ENCODE results near the gene TTC4.
A peak's percentile ranks its signal among the peaks of the same experiment; 100 is the strongest.

The TTC4 gene, protein sequence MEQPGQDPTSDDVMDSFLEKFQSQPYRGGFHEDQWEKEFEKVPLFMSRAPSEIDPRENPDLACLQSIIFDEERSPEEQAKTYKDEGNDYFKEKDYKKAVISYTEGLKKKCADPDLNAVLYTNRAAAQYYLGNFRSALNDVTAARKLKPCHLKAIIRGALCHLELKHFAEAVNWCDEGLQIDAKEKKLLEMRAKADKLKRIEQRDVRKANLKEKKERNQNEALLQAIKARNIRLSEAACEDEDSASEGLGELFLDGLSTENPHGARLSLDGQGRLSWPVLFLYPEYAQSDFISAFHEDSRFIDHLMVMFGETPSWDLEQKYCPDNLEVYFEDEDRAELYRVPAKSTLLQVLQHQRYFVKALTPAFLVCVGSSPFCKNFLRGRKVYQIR

DNA sequence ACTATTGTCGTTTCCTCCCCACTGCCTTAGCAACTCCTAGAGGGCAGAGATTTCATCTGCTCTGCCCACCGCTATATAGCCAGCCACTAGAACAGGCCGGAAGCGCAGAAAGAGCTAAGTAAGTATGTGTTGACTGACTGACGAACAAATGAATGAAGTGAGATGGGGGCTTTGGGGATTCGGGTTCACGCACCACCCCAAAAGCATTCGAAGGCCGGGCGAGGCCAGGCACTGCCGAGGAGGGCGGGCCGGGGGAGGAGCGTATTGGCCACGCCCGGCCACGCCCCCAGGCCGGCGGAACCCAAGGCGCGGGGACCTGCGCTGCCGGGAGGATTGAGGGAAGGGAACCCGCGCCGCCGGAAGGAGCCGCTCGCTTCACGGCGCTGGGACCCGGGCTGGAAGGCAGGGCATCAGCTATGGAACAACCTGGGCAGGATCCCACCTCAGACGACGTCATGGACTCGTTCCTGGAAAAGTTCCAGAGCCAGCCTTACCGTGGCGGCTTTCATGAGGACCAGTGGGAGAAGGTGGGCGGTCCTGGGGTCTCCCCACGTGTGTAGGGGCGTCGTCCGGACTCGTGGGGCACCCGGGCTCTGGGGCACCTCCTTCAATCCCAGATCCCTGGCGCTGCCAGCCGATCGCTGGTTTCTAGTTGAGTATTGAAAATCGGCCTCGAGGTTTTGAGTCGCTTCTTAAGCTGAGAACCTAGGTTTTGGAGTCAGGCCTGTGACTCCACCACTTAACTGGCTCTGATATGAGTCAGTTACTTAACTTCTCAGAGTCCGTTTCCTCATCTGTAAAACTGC lies at the start of gene TTC4:
TSS of gene TTC4 (plus strand) at position 369 of the 806 bp plus-strand sequence. CDS start at position 417, 48 bp downstream.
- peak; percentile 86 for DNase-seq
- in situ Hi-C loops (cut with MboI; ENCODE audit: low pct_unique_long_range_greater_than_20kb, low sequenced_read_pairs), result no loop called here

DNA sequence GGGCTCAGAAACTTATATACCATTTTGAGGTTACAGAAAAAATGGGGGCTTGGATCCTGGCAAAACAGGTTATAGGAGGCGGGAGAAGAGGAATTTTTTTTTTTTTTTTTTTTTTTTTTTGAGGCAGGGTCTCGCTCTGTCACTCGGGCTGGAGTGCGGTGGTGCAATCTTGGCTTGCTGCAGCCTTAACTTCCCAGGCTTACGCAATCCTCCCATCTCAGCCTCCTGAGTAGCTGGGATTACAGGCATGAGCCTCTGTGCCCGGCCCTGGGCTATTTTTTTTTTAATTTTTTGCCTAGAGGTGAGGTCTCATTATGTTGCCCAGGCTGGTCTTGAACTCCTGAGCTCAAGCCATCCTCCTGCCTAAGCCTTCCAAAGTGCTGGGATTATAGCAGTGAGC lies 49.3 kb upstream of the TTC4 start:
- no peak for DNase-seq
- in situ Hi-C loops (cut with MboI; ENCODE audit: low pct_unique_long_range_greater_than_20kb, low sequenced_read_pairs), result no loop called here

DNA sequence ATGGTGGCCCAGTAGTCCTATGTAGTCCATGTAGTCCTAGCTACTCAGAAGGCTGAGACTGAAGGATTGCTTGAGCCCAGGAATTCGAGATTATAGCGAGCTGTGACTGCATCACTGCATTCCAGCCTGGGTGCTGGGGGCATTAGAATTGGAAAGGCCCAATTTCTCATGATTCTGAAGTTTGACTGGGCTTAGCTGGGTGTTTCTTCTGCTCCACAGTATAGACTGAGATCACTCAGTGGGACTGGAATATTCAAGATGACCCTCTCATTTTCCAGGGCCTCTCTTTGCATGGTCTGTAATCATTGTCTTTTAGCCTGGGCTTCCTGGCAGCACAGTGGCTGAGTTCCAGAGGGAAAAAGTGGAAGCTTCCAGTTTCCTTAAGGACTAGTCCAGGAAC lies 47.9 kb upstream of the TTC4 start:
- no peak for DNase-seq
- in situ Hi-C loops (cut with MboI; ENCODE audit: low pct_unique_long_range_greater_than_20kb, low sequenced_read_pairs), result no loop called here

DNA sequence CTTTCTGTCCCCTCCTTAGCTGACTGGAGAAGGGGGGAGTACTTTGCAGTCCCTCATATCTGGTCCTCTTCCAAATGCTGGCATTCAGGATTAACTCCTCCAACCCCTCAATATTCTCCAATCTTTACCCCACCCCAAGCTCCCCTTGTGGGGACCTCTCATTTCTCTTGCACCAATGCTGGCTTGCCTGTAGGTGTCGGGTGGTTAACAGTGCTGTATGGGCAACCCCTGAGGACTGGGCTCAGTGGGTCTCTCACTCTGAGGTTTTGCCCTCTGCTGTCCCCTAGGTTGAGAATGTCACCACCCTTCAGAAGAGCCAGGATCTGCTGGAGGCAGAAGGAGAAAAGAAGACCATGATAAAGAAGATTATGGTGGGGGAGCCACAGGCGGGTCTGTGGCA lies 47.1 kb upstream of the TTC4 start:
- in situ Hi-C loops (cut with MboI; ENCODE audit: low pct_unique_long_range_greater_than_20kb, low sequenced_read_pairs), result no loop called here
- DNase-seq, result no peak

DNA sequence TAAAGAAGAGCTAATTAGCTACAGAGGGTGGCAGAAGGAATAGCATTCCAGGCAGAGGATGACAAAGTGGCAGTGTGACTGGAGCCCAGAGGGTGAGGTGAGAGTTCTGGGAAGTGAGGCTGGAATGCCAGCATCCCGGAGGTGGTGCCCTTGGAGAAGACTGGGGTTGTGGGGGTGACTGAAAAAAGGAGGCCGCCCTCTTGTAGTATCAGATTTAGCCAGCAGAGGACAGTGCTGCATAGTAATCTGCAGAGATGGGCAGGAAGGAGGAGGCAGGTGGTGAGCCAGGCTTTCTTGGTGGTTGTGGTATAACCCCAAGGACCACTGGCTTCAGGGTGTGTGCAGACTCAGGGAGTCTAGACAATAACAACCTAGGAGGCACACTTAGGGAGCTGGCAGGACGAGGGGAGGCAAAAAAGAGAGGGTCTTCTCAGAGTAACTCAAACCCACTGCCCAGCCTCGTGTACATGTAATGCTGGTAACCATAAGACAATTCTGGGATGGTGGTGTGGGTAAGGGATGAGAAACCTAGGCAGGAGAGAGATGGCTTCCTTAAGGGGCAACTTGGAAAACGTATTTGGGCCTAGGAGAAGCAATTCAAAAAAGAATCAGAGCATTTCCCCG lies 43.6 kb upstream of the TTC4 start:
- DNase-seq, result peak; percentile 81
- in situ Hi-C loops (cut with MboI; ENCODE audit: low pct_unique_long_range_greater_than_20kb, low sequenced_read_pairs), result no loop called here

DNA sequence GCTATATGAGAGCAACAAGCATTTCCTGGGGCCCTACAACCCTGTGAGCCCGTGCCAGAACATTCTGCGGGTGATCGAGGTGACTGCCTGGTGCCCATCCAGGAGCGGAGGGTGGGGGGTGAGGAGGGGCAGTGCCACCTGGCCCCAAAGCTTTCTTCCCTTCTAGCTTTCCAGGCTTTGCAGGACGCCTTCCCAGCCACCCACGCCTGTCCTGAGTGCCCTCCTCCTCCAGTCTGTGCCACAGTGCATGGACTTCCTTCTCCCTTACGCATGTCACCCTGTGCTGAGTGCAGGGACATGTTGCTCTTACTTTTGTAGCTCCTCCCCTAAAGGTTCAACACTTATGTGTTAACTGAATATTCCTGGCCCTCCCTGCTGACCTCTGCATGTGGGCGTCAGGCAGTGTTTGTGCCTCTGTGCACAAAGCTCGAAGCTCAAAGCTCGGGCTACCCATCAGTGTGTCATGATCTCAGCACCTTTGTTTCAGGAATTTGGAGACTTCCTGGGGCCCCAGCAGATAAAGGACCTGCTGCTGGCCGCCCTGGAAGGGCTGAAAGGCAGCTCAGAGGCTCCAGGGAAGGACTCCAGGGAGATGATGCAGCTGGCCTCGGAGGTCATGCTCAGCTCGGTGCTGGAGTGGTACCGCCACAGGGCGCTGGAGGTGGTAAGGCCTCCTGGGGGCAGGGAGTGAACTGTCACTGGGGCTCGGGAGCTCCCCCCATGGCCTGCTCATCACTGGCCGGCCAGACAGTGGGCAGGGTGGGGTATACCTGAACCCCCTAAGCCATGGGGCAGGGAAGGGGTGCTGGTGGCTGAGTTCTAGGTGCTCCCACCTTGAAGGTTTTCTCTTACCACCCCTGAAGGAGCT lies 36.7 kb upstream of the TTC4 start:
- in situ Hi-C loops (cut with MboI; ENCODE audit: low pct_unique_long_range_greater_than_20kb, low sequenced_read_pairs), result no loop called here
- DNase-seq, result no peak

DNA sequence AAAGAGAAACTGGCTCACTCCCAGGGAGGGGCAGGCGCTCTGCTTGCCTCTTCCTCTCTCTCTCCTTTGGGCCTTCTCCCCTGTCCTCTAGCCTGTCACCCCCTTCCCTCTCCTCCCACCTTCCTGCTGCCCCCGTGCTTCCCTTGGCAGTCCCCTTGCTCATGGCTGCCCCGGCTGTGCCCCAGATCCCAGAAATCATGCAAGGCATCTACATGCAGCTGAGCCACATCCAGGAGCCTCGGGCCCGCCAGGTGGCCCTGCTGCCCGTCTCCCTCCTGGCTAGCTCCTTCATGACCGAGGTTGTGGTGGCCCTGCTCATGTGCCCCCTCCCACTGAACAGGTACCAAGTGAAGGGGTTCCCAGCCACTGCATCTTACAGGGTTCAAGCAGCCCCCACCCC lies 36.0 kb upstream of the TTC4 start:
- in situ Hi-C loops (cut with MboI; ENCODE audit: low pct_unique_long_range_greater_than_20kb, low sequenced_read_pairs), result no loop called here
- no peak for DNase-seq

DNA sequence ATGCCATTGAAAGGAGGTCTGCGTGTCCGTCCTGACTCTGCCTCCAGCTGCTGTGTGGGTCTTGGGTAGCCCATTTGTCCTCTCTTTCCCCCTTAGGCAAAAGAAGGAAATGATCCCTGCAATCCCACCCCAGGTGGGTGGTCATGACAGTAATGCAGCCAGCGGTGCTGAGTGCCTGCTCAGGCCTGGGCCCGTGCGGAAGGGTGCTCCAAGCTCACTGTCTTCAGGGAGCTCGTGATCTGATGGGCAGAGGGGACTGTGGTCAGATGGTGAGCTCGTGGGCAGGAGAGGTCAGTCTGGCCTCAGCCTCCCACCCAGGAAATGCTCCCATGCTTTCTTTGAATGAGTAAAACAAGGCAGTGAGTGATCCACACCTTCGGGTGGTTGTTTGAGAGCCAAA lies 35.3 kb upstream of the TTC4 start:
- in situ Hi-C loops (cut with MboI; ENCODE audit: low pct_unique_long_range_greater_than_20kb, low sequenced_read_pairs), result no loop called here
- DNase-seq, result no peak

DNA sequence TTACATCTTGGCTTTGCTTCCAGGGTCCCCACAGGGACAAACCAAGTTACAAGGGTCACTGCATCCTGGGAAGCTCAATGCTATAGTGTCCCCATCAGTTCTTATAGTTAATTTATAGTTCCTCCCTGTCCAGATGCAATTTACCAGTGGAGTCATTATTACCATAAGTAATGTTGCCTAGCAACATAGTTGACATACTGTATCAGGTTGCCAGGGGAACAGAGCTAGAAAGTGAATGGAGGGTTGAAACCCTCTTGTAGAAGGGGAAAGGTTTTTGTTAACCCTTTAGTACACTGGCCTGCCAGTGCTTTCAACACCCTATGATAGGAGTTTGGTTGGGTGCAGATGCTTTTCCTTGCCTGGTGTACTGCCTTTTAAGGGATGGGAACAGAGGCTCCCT lies 34.3 kb upstream of the TTC4 start:
- DNase-seq, result peak; percentile 13
- in situ Hi-C loops (cut with MboI; ENCODE audit: low pct_unique_long_range_greater_than_20kb, low sequenced_read_pairs), result no loop called here

DNA sequence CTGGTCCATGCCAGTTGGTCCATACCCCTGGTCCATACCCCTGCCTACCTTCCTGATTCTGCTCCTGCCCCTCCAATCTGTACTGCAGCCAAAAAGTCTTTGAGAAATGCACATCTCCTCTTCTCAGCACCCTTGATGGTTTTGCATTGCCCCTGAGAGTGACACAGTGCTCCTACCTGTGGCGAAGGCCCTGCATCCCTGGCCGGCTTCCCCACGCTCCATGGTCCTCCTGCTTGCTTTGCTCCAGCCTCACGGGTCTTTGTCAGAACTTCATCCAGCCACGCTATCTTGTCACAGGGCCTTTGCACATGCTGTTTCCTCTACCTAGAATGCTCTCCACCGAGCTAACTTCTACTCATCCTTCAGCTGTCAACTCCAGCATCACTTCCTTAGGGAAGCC lies 32.2 kb upstream of the TTC4 start:
- DNase-seq, result no peak
- in situ Hi-C loops (cut with MboI; ENCODE audit: low pct_unique_long_range_greater_than_20kb, low sequenced_read_pairs), result no loop called here

DNA sequence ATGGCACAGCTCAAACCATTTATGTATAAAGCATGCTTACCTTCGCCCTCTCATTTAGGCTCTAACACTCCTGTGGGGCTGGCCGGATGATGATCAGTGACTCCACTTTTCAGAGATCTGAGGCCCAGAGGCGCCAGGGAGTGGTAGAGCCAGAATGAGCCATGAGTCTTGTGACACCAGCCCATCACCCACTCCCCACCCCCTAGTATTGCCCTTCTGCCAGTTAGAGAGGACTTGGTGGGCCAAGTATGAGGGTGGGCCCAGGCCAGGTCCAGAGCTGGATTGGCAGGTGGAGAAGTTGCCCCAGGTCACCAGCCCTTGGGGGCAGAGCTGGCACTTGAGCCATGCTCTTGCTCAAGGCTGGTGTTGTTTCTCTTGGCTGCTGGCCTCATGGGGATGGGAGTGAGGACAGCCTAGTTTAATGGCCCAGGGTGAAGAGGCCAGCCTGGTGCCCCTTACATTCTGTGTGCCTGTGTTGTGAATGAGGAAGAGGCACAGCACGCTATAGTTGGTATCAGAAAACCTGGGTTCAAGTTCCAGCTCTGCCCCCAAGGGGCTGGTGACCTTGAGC lies 30.2 kb upstream of the TTC4 start:
- DNase-seq, result no peak
- in situ Hi-C loops (cut with MboI; ENCODE audit: low pct_unique_long_range_greater_than_20kb, low sequenced_read_pairs), result no loop called here

DNA sequence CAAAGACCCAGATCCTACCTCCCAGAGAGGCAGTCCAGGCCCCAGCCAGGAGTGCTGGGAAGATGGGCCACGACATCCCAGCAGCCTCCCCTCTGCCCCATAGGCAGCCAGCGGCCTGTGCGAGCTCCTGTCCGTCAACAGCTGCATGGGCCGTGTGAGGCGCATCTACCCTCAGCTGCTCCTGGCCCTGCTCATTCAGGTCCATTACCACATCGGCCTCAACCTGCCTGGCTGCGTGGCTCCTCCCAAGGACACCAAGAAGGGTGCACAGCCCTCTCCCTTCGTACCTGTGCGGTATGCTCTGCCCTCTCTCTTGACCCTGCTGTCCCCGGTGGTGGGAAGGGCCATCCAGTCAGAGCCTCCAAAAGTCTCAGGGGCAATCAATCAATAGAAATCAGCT lies 29.5 kb upstream of the TTC4 start:
- in situ Hi-C loops (cut with MboI; ENCODE audit: low pct_unique_long_range_greater_than_20kb, low sequenced_read_pairs), result no loop called here
- DNase-seq, result no peak

DNA sequence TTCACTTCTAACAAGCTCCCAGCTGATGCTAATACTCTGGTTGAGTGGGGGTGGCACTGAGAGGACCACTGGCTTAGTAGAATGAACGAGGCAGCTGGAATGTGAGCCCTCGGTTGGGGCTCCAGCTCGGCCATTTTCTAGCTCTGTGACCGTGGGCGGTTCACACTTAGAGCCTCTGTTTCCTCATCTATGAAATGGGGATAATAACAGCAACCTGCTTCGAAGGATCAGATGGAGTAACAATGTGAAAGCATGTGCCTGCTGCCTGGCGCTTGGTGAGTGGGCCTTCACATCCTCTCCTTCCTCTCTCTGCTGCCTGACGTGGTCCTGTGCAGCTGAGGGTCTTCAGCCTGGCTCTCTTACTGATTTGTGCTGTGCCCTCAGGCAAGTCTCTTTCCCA lies 20.9 kb upstream of the TTC4 start:
- DNase-seq, result no peak

DNA sequence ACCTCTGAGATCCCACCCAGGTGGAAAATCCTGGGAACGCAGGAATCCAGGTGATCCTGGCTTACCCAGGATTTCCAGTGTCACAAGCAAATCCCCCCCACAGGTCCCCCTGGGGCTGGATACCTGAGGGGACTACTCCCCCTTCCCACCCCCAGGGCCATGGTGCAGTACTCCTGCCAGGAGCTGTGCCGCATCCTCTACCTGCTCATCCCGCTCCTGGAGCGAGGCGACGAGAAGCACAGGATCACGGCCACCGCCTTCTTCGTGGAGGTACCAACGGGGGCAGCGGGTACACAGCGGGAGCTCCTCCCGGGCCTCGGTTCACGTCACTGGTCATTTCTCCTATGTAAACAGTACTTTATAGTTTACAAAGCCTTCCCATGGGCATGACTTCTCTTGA lies 20.4 kb upstream of the TTC4 start:
- in situ Hi-C loops (cut with MboI; ENCODE audit: low pct_unique_long_range_greater_than_20kb, low sequenced_read_pairs), result no loop called here

More for the DNA sequence above, 20.9 kb upstream of the TTC4 start:
- in situ Hi-C loops (cut with MboI; ENCODE audit: low pct_unique_long_range_greater_than_20kb, low sequenced_read_pairs), result no loop called here

DNA sequence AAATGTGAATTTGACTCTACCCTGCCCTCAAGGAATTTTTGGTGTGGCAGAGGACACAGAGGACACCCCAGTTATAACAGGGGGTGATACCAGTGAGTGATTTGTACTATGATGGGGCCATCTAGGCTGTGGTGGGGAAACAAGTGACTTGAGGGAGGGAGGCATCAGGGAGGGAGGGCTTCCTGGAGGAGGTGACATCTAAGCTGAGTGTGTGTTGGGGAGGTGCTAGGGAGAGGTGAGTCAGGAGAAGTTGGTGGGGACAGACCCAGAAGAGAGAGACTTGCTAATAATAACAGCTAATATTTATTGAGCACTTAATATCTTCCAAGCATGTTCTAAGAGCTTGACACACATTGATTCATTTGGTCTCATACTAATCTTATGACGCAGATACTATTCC lies 19.9 kb upstream of the TTC4 start:
- in situ Hi-C loops (cut with MboI; ENCODE audit: low pct_unique_long_range_greater_than_20kb, low sequenced_read_pairs), result no loop called here
- DNase-seq, result no peak

More for the DNA sequence above, 20.4 kb upstream of the TTC4 start:
- no peak for DNase-seq

DNA sequence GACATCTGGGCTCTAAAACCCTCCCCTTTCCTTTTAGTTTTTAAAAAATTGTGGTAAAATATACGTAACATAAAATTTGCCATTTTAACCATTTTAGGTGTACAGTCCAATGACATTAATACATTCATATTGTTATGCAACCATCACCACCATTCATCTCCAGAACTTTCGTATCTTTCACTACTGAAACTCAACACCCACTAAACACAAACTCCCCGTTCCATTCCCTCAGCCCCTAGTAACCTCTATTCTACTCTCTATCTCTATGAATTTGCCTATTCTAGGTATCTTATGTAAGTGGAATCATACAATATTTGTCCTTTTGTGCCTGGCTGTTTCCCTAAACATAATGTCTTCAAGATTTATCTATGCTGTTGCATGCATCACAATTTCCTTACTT lies 19.4 kb upstream of the TTC4 start:
- no peak for DNase-seq
- in situ Hi-C loops (cut with MboI; ENCODE audit: low pct_unique_long_range_greater_than_20kb, low sequenced_read_pairs), result no loop called here

DNA sequence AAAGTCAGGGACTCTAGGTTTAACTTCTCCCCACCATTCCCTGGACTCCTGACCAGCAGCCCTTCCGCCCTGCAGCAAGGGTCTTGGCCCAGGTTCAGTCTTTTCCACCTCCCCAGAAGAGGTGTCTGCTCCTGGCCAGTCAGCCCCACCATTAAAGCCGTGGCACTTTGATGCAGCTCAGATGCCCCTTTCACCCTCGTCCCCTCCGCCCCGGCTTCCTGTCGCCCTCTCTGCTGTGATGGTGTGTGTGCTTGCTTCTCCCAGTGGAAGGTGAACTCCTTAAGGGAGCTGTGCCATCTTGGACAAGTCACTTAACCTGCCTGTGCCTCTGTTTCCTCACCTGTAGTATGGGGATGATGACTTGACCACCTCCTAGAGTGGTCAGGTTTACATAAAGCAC lies 17.8 kb upstream of the TTC4 start:
- DNase-seq, result no peak
- in situ Hi-C loops (cut with MboI; ENCODE audit: low pct_unique_long_range_greater_than_20kb, low sequenced_read_pairs), result no loop called here

DNA sequence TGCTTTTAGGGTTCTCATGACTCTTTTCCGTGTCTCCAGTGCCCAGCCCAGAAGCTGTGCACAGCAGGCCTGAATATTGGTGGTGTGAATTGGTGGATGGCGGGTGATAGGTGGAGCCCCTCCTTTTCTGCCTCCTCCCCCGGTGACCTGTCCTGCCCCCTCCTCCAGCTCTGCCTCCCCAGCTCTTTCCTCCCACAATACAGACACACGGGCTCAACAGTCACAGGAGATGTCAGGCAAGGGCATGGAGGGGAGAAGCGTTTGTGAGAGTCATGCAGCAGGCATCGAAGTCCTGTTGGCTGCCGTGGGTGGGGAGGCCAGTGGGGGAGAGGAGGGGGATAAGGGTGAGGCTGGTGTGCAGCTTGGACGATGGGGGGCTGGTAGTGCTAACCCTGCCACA lies 17.3 kb upstream of the TTC4 start:
- DNase-seq, result no peak
- in situ Hi-C loops (cut with MboI; ENCODE audit: low pct_unique_long_range_greater_than_20kb, low sequenced_read_pairs), result no loop called here

DNA sequence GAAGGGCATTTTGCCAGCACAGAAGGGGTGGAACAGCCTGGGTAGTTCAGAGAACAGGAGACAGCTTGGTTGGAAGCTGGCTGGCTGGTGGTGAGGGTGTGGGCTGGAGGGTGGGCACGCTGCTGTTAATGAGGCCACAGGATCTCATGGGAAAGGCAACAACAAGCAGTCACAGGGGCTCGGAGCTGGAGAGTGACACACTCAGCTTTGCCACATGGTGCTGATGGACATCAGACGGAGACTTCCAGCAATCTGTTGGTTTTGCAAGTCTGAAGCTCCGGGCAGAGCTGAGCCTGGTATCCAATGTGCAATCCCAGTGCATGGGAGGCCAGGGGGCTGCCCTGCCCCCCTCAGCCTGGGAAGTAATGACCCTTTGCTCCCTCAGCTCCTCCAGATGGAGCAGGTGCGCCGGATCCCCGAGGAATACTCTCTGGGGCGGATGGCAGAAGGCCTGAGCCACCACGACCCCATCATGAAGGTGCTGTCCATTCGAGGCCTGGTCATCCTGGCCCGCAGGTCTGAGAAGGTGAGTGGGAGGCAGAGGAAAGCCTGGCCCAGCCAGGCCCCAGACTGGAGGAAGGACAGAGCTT lies 15.6 kb upstream of the TTC4 start:
- no peak for DNase-seq
- in situ Hi-C loops (cut with MboI; ENCODE audit: low pct_unique_long_range_greater_than_20kb, low sequenced_read_pairs), result no loop called here
